ENCODE measurements around the gene LMO1. TPM values are rescaled to one million over a fixed set of nuclear protein-coding genes. Genes with fewer than 3 reads are reported as not detected.
A peak's percentile ranks its signal among the peaks of the same experiment; 100 is the strongest.

Gene LMO1
- total RNA-seq, 2 experiments from 2014 or later = not detected

DNA sequence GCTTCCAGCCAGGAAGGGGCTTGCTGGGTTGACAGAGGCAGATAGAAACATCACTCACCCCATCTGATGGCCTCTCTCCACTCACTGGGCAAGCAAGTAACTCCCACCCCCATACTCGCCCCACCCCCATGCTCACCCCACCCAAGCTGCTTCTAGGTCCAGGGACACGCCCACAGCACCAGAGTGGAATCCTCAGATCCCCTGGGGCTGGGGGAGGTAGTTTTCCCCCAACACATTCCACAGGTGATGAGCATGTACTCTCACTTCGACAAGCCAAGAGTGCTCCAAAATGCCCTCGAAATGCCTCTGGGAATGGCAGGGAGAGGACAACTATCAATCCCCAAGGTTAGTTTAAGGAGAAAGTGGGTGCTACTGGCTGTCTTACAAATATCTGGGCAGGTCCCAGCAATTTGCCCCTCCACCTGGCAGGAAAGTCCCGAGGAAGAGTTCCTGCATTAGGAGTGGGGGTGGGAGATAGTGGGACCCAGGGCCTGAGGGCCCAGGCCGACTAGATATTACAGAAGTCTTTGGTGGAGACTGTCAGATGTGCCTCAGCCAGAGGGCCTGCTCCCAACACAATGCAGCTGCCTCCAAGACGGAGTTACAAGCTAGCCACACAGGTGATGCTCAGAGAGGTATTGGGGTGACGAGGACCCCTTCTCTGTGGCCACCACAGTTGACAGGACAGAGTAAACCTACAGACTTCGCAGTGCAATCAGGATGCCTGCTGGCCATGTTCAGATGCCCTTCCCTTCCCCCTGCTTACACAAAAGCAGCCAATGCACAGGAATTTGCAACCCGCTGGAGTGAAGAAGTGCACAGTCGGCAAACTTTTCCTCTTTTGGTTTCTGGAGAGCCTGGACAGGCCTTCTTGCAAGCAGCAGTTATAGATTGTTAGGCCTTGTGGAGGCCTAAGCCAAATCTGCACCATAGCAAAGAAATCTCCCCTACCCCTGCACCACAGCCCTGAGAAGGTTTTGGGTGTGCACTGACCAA lies 2.9 kb upstream of the LMO1 start:
- Mint-ChIP-seq H3K36me3 (no peaks in the 10 kb centered on the region), H3K9me3 (no peaks in the 10 kb centered on the region), H3K4me1 (peaks cover 6% of the 10 kb centered on the region), H3K27me3 (peaks cover 86% of the 10 kb centered on the region), H3K27ac (no peak overlapping the region), H3K4me3 (no peak overlapping the region)
- ATAC-seq (ENCODE audit: low read depth) (no peak), DNase-seq (no peak)
- POLR2A ChIA-PET = no interaction called here

DNA sequence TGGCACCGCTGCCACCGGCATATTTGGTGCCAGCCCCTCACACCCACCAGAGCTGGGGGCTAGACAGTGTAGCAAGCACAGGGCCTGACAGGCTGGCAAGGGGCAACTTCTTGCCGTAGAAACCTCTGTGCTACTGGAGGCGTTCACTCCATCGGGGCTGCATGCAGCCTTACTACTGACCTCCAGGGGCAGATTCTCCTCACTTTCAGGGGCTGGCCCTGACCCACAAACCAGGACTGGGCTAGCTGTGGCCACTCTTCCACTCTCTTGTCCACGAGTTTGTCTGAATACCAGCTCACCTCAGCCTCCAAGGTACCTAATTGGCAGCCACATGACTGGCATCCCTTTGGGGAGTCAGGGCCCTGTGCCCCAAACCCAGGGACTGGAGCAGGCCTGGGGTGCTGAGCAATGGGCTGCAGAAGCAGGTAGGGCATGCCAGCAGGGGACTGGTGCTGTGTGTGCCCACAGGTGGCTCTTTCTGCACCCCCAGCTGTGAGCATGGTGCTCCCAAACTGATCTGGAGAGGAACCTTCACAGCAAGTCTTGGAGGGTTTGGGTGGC lies 2.1 kb upstream of the LMO1 start:
- POLR2A ChIA-PET = no interaction called here
- Mint-ChIP-seq H3K36me3 (no peaks in the 10 kb centered on the region), H3K4me3 (no peak overlapping the region), H3K27me3 (peaks cover 86% of the 10 kb centered on the region), H3K9me3 (no peaks in the 10 kb centered on the region), H3K27ac (no peak overlapping the region), H3K4me1 (peaks cover 6% of the 10 kb centered on the region)
- DNase-seq (no peak), ATAC-seq (ENCODE audit: low read depth) (no peak)

DNA sequence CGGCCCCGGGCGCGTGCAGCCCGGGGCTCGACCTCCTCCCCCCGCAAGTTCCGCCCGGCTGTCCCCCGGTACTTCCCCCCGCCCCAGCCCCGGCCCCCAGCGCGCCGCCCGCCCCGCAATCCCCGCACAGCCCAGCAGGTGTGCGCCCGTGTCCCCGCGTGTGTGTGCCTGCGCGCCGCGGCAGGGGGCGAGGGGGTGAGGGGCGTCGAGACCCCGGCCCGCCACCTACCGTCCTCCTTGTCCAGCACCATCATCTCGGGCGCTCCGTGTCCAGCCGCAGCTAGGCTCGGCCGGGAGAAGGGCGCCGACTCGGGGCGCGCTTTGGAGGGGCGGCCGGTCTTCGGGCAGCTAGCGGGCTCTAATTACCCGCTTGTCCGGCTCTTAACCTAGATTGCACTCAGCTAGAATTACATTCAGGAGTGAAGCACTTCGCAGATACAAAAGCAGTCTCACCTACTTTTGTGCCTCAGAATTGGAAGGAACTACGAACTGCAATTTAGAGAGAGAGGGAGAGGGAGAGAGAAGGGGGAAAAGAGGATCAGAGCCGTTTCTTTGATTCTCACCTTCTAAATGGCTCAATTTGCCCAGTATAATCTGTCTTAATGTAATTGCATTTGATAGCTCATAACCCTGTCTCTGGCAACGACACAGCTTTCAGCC lies 439 bp downstream of the LMO1 start:
- DNase-seq (no peak), ATAC-seq (ENCODE audit: low read depth) (peak; percentile 7)
- Mint-ChIP-seq H3K27me3 (peaks cover 77% of the 10 kb centered on the region), H3K36me3 (no peaks in the 10 kb centered on the region), H3K27ac (no peak overlapping the region), H3K4me3 (peak overlapping the region; percentile 60), H3K9me3 (no peaks in the 10 kb centered on the region), H3K4me1 (peaks cover 6% of the 10 kb centered on the region)
- POLR2A ChIA-PET = interaction anchor here (0.6 to 1.3 kb wide), 2 partner anchors 27 to 45 kb away, joined by 3 to 4 read pairs; no protein-coding TSS in a partner anchor

DNA sequence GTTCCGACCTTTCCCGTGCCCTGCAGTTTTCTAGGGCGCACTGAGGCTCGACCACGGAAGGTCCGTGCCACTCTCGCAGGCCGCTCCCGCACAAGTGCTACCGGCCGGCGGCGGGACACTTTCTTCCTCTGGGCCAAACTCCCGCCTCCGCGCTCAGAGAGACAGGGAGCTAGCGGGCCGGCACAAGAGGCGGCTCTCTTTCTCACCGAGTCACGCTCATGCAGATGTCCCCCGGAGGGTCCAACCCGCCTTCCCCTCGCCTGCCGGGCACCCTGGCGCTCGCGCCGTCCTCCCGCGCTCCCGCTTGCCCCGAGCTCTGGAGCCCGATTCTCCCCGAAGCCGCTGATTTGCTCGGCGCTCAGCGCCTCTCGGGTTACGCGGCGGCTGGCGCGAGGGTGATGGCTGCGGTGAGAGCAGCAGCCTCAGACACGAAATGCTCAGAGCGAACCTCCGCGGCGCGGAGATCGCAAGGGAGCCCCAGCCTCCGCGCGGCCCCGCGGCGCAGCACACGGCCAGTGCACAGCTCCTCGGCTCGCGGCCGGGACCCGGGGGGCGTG lies 1.0 kb downstream of the LMO1 start:
- Mint-ChIP-seq H3K27ac (no peak overlapping the region), H3K4me1 (peaks cover 6% of the 10 kb centered on the region), H3K4me3 (peak overlapping the region; percentile 40), H3K27me3 (peaks cover 78% of the 10 kb centered on the region), H3K36me3 (no peaks in the 10 kb centered on the region), H3K9me3 (no peaks in the 10 kb centered on the region)
- POLR2A ChIA-PET = interaction anchor here (0.6 kb wide), 1 partner anchor 27 kb away, joined by 4 read pairs; no protein-coding TSS in a partner anchor
- DNase-seq (peak; percentile 53), ATAC-seq (ENCODE audit: low read depth) (peak; percentile 38)

DNA sequence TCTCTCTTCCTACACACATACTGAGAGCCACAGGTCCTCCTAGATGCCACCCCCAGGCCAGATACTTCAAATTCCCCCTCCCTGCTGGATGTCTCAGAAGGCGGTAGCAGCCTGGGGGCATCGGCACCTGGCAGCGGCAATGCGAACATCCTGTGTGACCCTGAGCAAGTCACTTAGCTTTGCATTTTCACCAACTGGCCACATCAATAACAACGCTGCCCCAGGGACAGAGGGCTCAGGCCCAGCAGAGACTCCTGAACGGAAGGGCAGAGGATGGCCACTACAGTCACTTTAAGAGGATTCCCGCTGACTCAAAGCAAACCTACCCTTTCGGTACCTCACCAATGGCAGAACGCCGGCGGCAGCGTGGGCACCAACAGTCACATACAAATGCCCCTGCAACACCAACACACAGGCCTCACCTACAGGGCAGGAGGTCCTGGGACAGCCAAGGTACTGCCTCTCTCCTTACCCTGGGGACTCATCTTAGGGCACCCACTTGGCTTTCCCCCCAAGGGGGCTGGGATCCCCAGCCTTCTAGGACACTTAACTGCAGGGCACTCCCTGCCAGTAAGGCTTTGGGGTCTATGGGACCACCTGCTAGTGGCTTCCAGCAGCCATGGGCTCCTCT lies 1.6 kb downstream of the LMO1 start:
- POLR2A ChIA-PET = no interaction called here

DNA sequence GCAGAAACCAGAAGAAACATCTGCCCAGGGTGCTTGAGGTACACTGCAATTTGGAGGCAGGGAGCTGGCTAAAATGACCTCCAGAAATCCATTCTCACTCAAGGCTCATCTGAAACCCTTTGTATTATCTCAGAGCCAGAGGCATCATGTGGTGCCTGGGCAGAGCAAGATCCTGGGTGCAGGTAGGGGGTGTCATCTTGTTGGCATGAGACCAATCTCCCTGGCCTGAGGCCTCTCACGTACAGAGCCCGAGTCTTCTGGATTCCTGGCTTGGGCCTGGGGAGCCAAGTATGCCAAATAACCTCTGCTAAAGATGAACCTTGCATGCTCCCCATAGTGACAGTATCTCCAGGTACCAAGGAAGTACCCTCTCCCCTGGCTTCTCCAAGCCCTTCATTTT lies 2.4 kb downstream of the LMO1 start:
- H3K27me3 Mint-ChIP-seq = peaks cover 65% of the 10 kb centered on the region
- POLR2A ChIA-PET = no interaction called here
- no peak overlapping the region for H3K27ac Mint-ChIP-seq
- peaks cover 6% of the 10 kb centered on the region for H3K4me1 Mint-ChIP-seq
- DNase-seq (no peak), ATAC-seq (ENCODE audit: low read depth) (no peak)
- no peaks in the 10 kb centered on the region for H3K36me3 Mint-ChIP-seq
- H3K9me3 Mint-ChIP-seq = no peaks in the 10 kb centered on the region
- H3K4me3 Mint-ChIP-seq = no peak overlapping the region

More for the DNA sequence above, 1.6 kb downstream of the LMO1 start:
- ATAC-seq (ENCODE audit: low read depth) = no peak
- H3K27ac Mint-ChIP-seq = no peak overlapping the region
- no peaks in the 10 kb centered on the region for H3K9me3 Mint-ChIP-seq
- no peaks in the 10 kb centered on the region for H3K36me3 Mint-ChIP-seq
- H3K4me1 Mint-ChIP-seq = peaks cover 6% of the 10 kb centered on the region
- no peak for DNase-seq
- peaks cover 72% of the 10 kb centered on the region for H3K27me3 Mint-ChIP-seq
- no peak overlapping the region for H3K4me3 Mint-ChIP-seq

DNA sequence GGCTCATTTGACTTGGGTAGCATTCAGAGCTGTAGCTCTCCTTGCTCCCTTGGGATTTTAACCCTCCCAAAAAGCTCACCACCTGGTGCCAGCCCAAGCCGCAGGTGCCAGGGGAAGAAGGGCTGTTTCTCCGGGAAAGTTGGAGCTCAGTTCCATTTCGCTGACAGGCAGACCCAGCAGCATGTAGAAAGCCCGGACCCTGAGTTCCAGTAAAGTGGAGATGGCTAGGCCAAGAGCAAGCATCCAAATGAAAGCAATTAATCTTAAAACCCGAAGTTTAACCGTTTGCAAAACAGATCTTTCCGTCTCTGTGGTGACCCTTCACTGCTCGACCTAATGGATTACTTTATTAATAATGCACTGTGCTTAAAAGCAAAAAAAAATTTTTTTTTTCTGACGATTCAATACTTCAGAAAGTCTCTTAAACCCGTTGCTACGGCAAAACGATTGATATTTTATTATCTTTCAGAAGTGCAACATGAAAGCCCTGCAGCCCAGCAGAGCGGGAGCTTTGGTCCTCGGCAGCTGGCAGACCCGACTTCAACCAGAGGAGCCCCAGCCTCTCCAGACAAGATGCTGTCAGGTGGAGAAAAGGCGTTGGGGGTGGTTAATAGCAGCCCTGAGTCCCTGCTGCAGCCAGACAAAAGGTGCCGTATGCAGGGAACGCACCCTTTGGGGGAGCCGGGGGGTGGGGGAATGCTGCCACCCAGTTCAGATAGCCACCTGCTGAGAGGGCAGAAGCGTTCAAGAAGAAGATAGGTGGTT lies 3.3 kb downstream of the LMO1 start:
- Mint-ChIP-seq H3K4me3 (no peak overlapping the region), H3K27ac (no peak overlapping the region), H3K9me3 (no peaks in the 10 kb centered on the region), H3K36me3 (no peaks in the 10 kb centered on the region), H3K4me1 (peaks cover 6% of the 10 kb centered on the region), H3K27me3 (peaks cover 58% of the 10 kb centered on the region)
- POLR2A ChIA-PET = no interaction called here
- DNase-seq (no peak), ATAC-seq (ENCODE audit: low read depth) (no peak)

DNA sequence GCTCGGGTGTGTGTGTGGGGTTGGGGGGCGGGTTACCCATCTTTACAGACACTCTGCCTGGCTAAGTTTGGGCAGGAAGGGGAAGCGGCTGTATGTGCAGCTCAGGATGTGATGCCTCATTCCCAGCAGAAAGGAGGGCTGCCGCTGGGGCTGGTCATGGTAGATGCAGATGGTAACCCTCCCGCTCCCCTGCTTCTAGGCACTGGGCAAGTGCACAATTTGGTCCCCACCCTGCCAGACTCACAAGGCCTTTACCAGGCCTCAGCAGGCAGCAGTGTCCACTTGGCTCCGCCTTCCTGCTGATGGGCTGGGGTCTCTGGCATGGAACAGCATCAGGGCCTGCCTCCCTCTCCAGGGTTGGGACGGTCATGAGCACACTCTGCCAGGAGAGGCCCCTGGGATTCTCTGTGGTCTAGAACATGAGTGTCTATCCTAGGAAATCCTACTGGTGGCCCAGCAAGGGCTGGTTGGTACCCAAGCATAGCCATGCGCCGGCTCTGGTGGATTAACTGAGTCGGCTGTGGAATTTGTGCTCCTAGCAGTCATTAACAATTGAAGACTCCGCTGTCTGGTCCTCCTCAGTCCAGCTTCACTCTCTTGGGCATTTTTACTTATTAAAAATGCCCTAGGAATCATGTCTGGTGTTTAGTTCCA lies 4.2 kb downstream of the LMO1 start:
- H3K9me3 Mint-ChIP-seq = no peaks in the 10 kb centered on the region
- peaks cover 48% of the 10 kb centered on the region for H3K27me3 Mint-ChIP-seq
- POLR2A ChIA-PET = no interaction called here
- no peak overlapping the region for H3K27ac Mint-ChIP-seq
- ATAC-seq (ENCODE audit: low read depth) (no peak), DNase-seq (no peak)
- H3K36me3 Mint-ChIP-seq = no peaks in the 10 kb centered on the region
- peaks cover 6% of the 10 kb centered on the region for H3K4me1 Mint-ChIP-seq
- no peak overlapping the region for H3K4me3 Mint-ChIP-seq

DNA sequence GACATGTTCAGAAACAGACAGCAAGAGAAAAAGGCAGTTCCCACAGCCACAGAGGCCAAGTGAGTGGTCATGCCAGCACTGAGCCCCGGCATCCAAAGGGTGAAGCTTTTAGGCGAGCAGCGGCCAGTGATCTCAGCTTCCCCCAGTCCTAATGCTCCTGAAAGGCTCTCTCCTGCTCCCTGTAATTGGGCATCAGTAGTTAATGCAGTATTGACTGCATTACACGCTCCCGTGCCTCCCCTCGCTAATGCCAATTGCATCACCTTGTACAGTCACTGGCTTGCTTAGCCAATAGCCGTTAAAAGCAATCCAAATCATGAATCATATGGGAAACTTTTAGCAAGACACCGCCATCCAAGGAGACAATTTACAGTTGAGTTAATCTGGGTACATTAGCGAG lies 4.9 kb downstream of the LMO1 start:
- H3K36me3 Mint-ChIP-seq = no peaks in the 10 kb centered on the region
- POLR2A ChIA-PET = no interaction called here
- no peak for ATAC-seq (ENCODE audit: low read depth)
- H3K9me3 Mint-ChIP-seq = no peaks in the 10 kb centered on the region
- H3K4me1 Mint-ChIP-seq = peaks cover 2% of the 10 kb centered on the region
- no peak for DNase-seq
- H3K27me3 Mint-ChIP-seq = peaks cover 42% of the 10 kb centered on the region
- no peak overlapping the region for H3K4me3 Mint-ChIP-seq
- H3K27ac Mint-ChIP-seq = no peak overlapping the region

DNA sequence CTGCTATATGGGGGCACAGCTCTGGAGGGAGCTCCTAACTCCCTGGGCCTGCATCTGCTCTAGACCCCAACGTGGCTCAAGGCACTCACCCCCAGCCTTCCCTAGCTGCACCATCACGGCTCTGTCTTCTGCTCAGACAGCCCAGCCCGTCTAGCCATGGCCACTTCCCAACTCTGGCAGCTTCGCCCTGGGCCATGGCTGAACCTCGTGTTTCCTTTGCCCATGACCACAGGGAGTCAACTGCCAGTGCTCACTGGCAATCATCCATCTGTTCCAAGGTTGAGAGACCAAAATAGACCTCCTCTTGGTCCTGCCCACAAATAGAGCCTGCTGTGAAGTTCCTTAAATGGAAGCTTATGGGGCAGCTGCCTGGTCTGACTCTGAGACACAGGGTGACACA lies 5.4 kb downstream of the LMO1 start:
- POLR2A ChIA-PET = no interaction called here
- Mint-ChIP-seq H3K4me3 (no peak overlapping the region), H3K36me3 (no peaks in the 10 kb centered on the region), H3K27me3 (peaks cover 37% of the 10 kb centered on the region), H3K27ac (no peak overlapping the region), H3K9me3 (no peaks in the 10 kb centered on the region), H3K4me1 (no peaks in the 10 kb centered on the region)
- ATAC-seq (ENCODE audit: low read depth) (no peak), DNase-seq (no peak)

DNA sequence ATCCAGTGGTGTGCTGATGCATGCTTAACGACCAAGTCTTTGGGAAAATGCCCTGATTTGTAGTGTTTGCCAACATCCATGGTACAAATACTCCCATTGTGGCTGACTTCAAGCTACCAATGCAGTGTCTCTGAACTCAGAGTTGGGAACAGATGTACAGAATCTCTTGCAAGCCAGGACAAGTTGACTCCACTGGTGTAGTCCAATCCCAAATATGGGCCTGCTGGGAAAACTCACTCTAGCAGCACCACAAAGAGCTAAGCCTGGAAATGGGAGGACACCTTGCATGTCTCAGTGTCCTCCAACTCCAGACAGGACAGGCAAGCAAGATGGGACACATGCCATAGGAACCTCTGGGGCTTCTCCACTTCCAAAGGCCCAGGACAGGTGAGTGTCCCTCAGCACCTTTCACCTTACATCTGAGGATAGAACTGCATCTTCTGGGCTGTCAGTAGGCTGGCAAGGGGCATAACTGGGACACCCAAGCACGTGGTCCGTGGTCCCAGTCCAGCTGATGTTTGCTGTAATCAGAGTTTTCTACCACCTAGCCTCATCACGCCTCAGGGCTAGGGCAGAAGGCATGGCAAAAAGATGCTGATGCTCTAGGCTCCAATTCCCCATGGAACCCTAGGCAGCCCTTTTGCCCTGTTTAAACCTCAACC lies 6.5 kb downstream of the LMO1 start:
- Mint-ChIP-seq H3K27me3 (peaks cover 30% of the 10 kb centered on the region), H3K36me3 (no peaks in the 10 kb centered on the region)

More for the DNA sequence above, 6.5 kb downstream of the LMO1 start:
- Mint-ChIP-seq H3K27ac (no peak overlapping the region), H3K4me1 (no peaks in the 10 kb centered on the region), H3K9me3 (no peaks in the 10 kb centered on the region), H3K4me3 (no peak overlapping the region)
- POLR2A ChIA-PET = no interaction called here
- ATAC-seq (ENCODE audit: low read depth) (no peak), DNase-seq (no peak)
